Measurements from ENCODE around the gene WBP11.

- TF ChIP-seq, protein P1, sequence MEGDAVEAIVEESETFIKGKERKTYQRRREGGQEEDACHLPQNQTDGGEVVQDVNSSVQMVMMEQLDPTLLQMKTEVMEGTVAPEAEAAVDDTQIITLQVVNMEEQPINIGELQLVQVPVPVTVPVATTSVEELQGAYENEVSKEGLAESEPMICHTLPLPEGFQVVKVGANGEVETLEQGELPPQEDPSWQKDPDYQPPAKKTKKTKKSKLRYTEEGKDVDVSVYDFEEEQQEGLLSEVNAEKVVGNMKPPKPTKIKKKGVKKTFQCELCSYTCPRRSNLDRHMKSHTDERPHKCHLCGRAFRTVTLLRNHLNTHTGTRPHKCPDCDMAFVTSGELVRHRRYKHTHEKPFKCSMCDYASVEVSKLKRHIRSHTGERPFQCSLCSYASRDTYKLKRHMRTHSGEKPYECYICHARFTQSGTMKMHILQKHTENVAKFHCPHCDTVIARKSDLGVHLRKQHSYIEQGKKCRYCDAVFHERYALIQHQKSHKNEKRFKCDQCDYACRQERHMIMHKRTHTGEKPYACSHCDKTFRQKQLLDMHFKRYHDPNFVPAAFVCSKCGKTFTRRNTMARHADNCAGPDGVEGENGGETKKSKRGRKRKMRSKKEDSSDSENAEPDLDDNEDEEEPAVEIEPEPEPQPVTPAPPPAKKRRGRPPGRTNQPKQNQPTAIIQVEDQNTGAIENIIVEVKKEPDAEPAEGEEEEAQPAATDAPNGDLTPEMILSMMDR (optimal IDR thresholded peaks at IDR 0.05 in 1 of 3, IDR thresholded peaks at IDR 0.05 in 1 of 3, conservative IDR thresholded peaks at IDR 0.05 in 1 of 3; ENCODE audit: extremely low read depth in 1 of 3, insufficient read depth in 2 of 3, low read length in 3 of 3): no peak
- TF ChIP-seq EZH2 (IDR thresholded peaks at IDR 0.05; ENCODE audit: low read length): no peak
Measured at GRCh38 chr12:14774906-14775635, 28.2 kb downstream of the WBP11 start.

All from keratinocyte (primary cell).